GM21786 (cell line): ENCODE measurements around the gene BRI3.

Experiments
- ATAC-seq: cut with Tn5 transposase; IDR thresholded peaks from one replicate; pipeline ENCODE4 v1.9.1; 2021; ENCODE audit not compliant: unreplicated experiment

BRI3 gene

DNA sequence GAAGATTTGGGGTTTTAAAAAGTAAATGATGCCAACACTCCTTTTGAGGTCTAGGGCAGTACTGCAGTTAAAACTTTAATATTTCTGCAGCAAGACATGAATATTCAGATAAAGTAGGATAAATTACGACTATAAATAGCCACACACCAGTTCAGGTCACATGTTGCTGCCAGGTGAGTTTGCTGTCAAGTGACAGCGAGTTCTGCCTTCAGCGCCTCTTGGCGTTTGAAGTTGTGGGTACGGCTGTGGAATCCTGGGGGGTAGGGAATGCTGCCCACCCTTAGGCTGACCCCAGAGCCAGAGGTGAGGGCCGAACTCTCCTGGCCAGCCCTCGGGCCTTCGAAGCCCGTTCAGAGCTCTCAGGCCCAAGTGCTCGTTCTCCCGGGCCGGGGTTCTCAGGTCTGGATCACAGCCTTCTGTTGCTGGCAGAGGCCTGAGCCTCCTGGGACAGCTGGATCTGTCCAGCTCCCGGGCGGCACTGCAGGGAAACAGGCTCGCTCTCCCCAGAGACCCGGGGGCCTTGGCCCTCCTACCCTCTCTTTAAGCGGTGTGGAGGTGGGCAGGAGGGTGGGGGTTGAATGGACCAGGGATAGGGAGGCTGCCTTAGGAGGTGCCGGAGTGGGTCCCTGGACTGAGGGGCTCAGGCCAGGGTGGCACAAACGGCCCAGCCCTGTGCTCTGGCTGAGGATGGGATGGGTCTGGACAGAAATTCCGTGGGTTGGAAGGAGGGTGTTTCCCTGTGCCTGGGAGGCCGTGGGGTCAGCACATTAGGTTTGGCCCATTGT lies 5.4 kb downstream of the BRI3 start:
- ATAC-seq: no peak

- no peak for ATAC-seq
Observed at GRCh38 chr7:98287486-98287959, 6.0 kb downstream of the BRI3 start.

DNA sequence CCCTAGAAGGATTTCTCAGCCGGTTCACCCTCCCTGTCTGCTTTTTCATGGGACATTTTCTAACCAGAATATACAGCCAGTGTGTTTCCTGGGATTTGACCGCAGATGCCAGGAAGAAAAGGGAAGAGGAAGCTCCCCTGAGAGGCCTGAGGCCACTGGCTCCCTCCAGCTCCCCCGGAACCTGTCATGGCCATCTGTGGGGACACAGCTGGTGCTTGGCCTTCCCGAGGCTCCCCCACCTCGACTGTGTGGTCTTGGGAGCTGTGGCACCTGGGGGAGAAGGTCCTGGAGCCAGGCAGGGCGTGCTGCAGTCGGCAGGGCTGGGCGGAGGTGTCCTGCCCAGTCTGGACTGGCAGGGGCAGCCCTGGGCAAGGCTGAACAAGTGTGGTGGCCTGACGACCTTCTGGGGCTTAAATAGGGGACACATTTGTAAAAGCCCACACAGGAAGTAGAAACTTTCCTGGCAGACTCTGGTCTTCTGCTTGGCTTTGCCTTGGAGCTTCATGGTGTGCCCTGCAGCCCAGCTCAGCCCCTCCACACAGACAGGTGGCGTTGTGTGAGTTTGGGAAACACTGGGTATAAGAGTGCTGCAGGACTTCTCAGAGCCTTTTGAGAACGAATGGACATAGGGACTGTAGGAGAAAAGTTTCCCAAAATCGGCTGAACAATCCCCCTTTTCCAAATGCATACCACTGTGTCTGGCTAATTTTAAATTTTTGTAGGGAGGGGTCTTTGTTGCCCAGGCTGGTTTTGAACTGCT lies 6.8 kb downstream of the BRI3 start:
- no peak for ATAC-seq

DNA sequence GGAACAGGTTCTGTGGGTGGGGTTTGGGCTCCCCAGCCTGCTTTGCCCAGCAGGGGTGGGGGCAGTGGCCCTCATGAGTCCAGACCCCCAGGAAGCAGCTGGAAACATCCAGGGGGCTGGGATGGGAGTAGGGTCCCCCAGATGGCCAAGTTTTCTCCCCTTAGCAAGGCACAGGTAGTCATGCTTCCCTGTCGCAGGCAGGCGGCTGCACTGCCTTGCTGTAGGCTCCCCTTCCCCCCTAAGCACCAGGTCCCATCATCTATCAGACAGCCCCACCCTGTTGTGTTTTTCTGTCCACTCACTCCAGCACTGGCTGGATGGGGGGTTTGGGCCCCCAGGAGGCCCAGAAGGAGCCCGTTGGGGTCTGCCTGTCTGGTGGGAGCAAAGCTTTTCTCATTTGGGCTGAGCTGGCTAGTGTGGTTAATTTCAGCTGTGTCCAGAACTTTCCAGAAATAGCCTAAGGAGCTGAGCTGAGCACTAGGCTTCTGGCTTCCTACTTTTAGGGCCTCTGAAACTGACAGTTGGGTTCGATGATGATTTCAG lies 7.9 kb downstream of the BRI3 start:
- ATAC-seq: no peak

DNA sequence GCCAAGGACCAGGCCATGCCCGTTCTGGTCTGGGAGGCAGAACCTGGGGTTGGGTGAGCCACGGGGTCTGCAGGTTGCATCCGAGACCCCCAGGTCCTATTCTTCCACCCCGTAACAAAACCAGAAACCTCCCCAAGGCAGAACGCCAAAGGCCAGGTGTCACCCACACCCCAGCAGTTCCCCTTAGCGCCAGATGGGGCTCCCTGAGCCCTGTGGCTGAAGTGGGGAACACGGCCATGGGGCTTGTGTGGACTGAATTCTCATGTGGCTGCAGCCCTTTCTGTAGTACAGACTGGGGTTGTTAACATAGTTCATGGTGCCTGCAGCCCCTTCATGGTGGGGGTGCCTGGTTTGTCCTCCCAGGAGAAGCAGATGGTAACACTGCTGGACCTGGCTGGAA lies 10.2 kb downstream of the BRI3 start:
- no peak for ATAC-seq

GRCh38 chr7:98293265-98293664 lies 11.8 kb downstream of the BRI3 start:
- no peak for ATAC-seq

DNA sequence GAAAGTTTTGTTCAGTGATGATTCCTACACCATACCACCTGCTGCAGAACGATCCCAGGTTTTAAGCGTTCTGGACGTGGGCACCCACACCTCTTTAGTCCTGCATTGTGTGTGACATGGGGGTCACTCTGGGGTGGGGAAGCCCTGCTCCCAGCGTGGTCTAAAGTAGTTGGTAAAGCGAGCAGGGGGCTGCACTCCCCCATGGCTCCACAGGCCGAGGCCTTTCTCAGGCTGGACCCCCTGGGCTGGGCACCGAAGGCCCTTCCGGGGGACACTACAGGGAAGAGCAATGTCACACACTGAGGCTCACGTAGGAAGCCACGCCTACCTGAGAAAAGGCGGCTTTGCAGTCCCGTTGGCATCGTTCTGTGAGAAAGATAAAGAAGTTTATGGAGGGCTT lies 12.3 kb downstream of the BRI3 start:
- no peak for ATAC-seq

- no peak for ATAC-seq
Observed at GRCh38 chr7:98294326-98294725, 12.8 kb downstream of the BRI3 start.

- peak; percentile 67 for ATAC-seq
Observed at GRCh38 chr7:98294798-98295382, 13.4 kb downstream of the BRI3 start.

- ATAC-seq: no peak
Observed at GRCh38 chr7:98295467-98296192, 14.1 kb downstream of the BRI3 start.

DNA sequence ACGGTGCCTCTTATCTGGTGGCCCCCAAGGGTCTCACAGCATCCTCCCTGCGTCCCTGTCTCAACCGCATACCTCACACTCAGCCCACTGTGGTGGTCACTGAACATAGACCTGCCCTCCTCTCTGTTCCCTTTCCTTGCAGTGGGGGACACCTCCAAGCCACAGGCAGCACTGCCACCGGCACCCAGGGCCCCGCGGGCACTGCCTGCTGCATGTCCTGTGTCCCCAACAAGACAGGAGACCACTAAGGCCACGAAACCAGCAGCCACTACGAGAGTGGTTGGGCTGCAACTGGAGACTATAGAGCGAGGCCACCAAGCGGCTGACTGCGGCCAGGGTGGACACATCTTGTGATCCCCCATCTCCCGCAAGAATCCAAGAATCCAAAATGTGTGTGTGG lies 15.3 kb downstream of the BRI3 start:
- no peak for ATAC-seq

GRCh38 chr7:98297626-98298286 lies 16.3 kb downstream of the BRI3 start:
- ATAC-seq: no peak

DNA sequence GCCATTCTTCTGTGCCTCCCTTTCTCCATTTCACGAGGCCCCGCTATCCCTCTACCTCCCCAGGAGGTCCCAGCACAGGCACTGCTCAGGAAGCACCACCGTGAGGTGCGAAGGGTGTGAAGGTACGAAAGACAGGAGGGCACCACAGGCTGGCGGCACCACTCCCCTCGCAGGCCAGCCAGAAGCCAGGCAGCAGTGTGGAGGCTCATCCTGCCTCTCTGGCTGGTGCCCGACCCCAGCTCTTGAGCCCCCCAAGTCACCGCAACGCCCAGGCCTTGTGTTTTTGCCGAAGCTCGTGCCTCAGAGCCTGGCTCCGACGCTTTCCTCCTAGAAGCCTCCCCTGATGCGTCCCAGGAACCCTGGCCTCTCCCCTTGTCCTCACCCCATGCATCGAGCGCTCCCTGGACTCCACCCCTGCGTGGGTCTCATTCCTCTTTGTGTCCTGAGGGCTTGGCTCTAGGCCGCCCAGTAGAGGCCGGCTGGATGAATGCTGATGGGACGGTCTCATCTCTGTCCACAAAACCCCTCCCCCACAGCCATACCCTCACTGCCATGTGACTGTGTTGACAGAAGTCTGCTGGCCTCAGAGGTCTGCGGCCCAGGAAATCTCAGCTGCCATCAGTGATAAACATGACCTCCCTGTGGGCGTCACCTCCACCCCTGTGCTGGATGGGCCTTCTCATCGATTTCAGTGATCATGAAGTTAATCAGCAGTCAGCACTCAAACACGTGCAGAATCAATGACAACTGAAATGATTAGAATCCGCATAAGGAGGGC lies 19.3 kb downstream of the BRI3 start:
- ATAC-seq: no peak

GRCh38 chr7:98301693-98302470 lies 20.4 kb downstream of the BRI3 start:
- ATAC-seq: no peak

DNA sequence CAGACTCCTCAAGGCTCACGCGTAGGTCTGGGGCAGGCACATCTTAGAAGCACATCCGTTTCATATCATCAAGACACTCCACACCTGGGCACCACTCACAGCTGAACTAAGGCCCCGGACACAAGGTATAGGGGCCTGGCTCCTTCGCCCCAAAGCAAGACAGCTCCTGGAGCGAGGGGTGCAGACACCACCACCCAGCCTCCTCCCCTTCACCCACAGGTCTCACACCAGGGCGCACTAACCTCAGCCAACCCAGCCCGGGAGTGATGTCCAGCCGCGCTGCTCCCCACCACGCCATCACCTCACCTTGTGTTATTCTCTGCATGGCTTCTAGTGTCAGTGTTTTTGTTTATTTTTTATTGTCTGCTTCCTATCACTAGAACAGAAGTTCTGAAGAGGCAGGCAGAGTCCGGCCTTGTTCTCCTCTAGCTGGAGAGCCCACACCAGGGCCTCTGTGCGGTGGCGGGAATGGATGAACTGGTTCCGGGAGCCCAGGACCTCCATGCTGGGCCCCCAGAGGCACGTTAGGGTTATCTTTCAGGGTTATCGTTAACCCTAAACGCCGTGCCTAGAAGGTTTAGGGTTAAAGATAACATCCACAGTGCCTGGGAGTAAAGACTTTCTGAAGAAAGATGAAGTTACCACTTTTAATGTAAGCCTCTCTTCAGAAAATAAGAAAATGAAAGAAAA lies 21.8 kb downstream of the BRI3 start:
- ATAC-seq: no peak

DNA sequence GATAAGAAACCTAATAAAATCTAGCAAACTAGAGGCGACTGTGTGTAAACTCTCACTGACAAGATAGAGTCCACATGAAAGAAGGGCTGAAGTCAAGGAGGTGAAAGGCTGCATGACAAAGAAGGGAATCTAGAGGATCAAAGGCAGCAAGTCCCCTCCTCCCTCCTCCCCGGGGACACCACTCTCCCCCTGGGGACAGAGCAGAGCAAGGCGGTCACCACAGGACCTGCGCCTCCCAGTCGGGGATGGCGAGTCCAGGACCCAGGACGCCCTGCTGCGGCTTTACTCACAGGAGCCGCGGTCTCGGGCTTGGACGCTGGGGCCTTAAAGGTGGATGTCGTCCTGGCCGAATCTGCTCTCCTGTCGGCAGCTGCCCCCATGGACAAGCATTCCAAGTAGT lies 22.4 kb downstream of the BRI3 start:
- ATAC-seq: no peak

- no peak for ATAC-seq
Observed at GRCh38 chr7:98305951-98306535, 24.6 kb downstream of the BRI3 start.

DNA sequence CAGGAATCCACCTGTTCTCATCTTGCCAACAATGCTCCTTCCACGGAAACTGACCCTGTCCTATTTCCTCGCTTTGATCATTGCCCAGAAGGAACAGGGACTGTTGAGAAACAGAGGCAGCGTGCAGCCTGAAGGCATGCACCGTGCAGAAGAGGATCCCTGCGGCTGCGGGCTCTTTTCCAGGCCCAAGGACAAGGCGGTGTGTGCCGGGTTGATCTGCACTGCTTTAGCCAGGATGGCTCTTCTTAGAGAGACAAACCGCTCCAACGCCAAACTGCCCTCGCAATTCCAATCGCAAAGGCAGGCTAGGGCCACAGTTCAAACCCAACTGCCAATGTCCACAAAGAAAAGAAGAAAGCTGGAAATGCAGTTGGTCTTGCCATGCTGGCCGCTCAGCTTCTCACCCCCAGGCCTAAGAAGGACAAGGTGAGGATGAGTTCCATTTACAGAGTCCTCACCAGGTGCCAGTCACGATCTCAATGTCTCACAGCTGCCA lies 26.5 kb downstream of the BRI3 start:
- ATAC-seq: no peak
